K562 (cell line): ENCODE measurements around the gene SHF. TPM values are rescaled to one million over a fixed set of nuclear protein-coding genes. Genes with fewer than 3 reads are reported as not detected.

Source experiments
- ARHGAP35 ChIP-seq: fragments of 450-650 bp; IDR thresholded peaks from 2 replicates; pipeline ENCODE4 v1.6.1; 2018; ENCODE audit not compliant: partially characterized antibody
- ATF1 ChIP-seq, 2 experiments: fragments of 450-650 bp in 1 of 2; IDR thresholded peaks; 2 replicates each; pipeline ENCODE4 v1.6.1; 2016; ENCODE audit warnings: missing compliant biosample characterization in 1 of 2, missing genetic modification characterization in 1 of 2
- ETS2 ChIP-seq: IDR thresholded peaks from 2 replicates; pipeline ENCODE4 v1.6.1; 2016; ENCODE audit warnings: borderline replicate concordance, missing genetic modification characterization, mild to moderate bottlenecking, moderate library complexity, missing compliant biosample characterization; ENCODE audit not compliant: poor library complexity, severe bottlenecking
- ID3 ChIP-seq, 2 experiments: fragments of 250-450 bp in 1 of 2; fragments of 450-650 bp in 1 of 2; sonication (Bioruptor Pico) in 1 of 2; IDR thresholded peaks; 2 replicates each; pipeline versions ENCODE4 v1.6.1 to v1.8.0; 2016 to 2021; ENCODE audit warnings: mild to moderate bottlenecking in 2 of 2, moderate library complexity in 2 of 2, missing compliant biosample characterization in 1 of 2, missing genetic modification characterization in 1 of 2
- KLF1 ChIP-seq: fragments of 450-650 bp; IDR thresholded peaks from 2 replicates; pipeline ENCODE4 v1.6.1; 2016; ENCODE audit warnings: missing genetic modification characterization, missing compliant biosample characterization
- LCOR ChIP-seq: sonication (generic); formaldehyde crosslinking; IDR thresholded peaks from 2 replicates; pipeline ENCODE4 v1.8.0; 2022; ENCODE audit warnings: mild to moderate bottlenecking, missing genetic modification reagents
- MCM5 ChIP-seq: fragments of 450-650 bp; IDR thresholded peaks from 2 replicates; pipeline ENCODE4 v1.6.1; 2016; ENCODE audit warnings: low read depth
- MGA ChIP-seq: fragments of 450-650 bp; IDR thresholded peaks from 2 replicates; pipeline ENCODE4 v1.6.1; 2016; ENCODE audit warnings: mild to moderate bottlenecking, moderate library complexity
- MTA3 ChIP-seq: fragments of 450-650 bp; formaldehyde crosslinking; IDR thresholded peaks from 2 replicates; pipeline ENCODE4 v1.6.1; 2017; ENCODE audit warnings: mild to moderate bottlenecking, borderline replicate concordance
- POLR3A ChIP-seq: IDR thresholded peaks from 2 replicates; pipeline ENCODE4 v1.6.1; 2011; ENCODE audit warnings: borderline replicate concordance, mild to moderate bottlenecking, moderate library complexity; ENCODE audit not compliant: insufficient read length, insufficient read depth; ENCODE audit errors: extremely low read depth
- STAT5A ChIP-seq: IDR thresholded peaks from 2 replicates; pipeline ENCODE4 v1.6.1; 2012; ENCODE audit warnings: low read length, inconsistent platforms, borderline replicate concordance
- THAP12 ChIP-seq: fragments of 250-450 bp; sonication (Bioruptor Pico); IDR thresholded peaks from 2 replicates; pipeline ENCODE4 v1.9.0; 2021; ENCODE audit warnings: mild to moderate bottlenecking, inconsistent platforms
- XRCC3 ChIP-seq: fragments of 450-650 bp; IDR thresholded peaks from 2 replicates; pipeline ENCODE4 v1.6.1; 2017; ENCODE audit warnings: mild to moderate bottlenecking, moderate library complexity
- ZNF583 ChIP-seq: fragments of 250-450 bp; sonication (Bioruptor Pico); IDR thresholded peaks from 2 replicates; pipeline ENCODE4 v1.4.0; 2020
- polyA plus RNA-seq, 8 experiments: library from polyadenylated mRNA; depleted of rRNA in 4 of 8; stranded (reverse) in 5 of 8; unstranded in 3 of 8; fragments of >200 nt; fragmentation: Nextera tagmentation in 2 of 8; fragmentation: Illumina TruSeq in 1 of 8; extraction: Ambion mirVana in 2 of 8; extraction: Trizol in 1 of 8; gene quantifications; 2 replicates each; pipeline versions ENCODE4 v1.2.1 to v1.2.3, GENCODE V29; 2011 to 2014; ENCODE audit warnings: inconsistent platforms in 1 of 8, missing spikeins in 1 of 8
- total RNA-seq, 7 experiments: library from RNA; depleted of rRNA in 6 of 7; stranded (reverse); fragments of >200 nt in 6 of 7; fragmentation: Illumina TruSeq in 2 of 7; extraction: Trizol in 2 of 7; gene quantifications; 2 replicates each; pipeline versions ENCODE4 v1.2.1 to v1.2.3, GENCODE V29; 2011 to 2021; ENCODE audit warnings: low replicate concordance in 1 of 7

The SHF gene
- total and polyA plus RNA-seq, 9 of the 15 experiments (the other 6 are each of a cell fraction or from before 2014, with no cell fraction given): 0.51 to 2.2 (median 0.85) TPM; not detected in 2

GRCh38 chr15:45118131-45118588 is 69.6 kb downstream of the SHF start (continued):
- TF ChIP-seq MGA: no peak
- no peak for TF ChIP-seq POLR3A
- TF ChIP-seq ARHGAP35: no peak
- no peak for TF ChIP-seq MTA3
- TF ChIP-seq ZNF583 (CRISPR knock-in tag): no peak
- TF ChIP-seq THAP12 (CRISPR knock-in tag): no peak
- TF ChIP-seq ETS2 (tag): no peak
- no peak for TF ChIP-seq ATF1 (CRISPR knock-in tag; IDR thresholded peaks at IDR 0.05)
- TF ChIP-seq ATF1 (tag; IDR thresholded peaks at IDR 0.05): peak; percentile 55
- TF ChIP-seq XRCC3: no peak
- TF ChIP-seq KLF1 (tag): no peak
- no peak for TF ChIP-seq ID3 (CRISPR knock-in tag; IDR thresholded peaks at IDR 0.05)
- no peak for TF ChIP-seq ID3 (tag; IDR thresholded peaks at IDR 0.05)
- TF ChIP-seq MCM5: no peak
- no peak for TF ChIP-seq STAT5A
- TF ChIP-seq LCOR (CRISPR knock-in tag): no peak
